Astrocyte of the hippocampus (primary cell): ENCODE data around the gene FAM222A.
A peak's percentile ranks its signal among the peaks of the same experiment; 100 is the strongest.

Source experiments
- DNase-seq: peaks from one replicate; pipeline ENCODE4 v3.0.0; 2011; ENCODE audit warnings: low read depth, low spot score

FAM222A gene

GRCh38 chr12:109771746-109772621 lies 58.4 kb downstream of the FAM222A start:
- DNase-seq: no peak

GRCh38 chr12:109772622-109773321 lies 59.1 kb downstream of the FAM222A start:
- no peak for DNase-seq

- no peak for DNase-seq
Observed at GRCh38 chr12:109773384-109774011, 59.9 kb downstream of the FAM222A start.

GRCh38 chr12:109775172-109775881 lies 61.7 kb downstream of the FAM222A start:
- peak; percentile 79 for DNase-seq

GRCh38 chr12:109776624-109777023 lies 63.0 kb downstream of the FAM222A start:
- no peak for DNase-seq

- no peak for DNase-seq
Observed at GRCh38 chr12:109777544-109777943, 63.9 kb downstream of the FAM222A start.

GRCh38 chr12:109778684-109779083 lies 65.1 kb downstream of the FAM222A start:
- no peak for DNase-seq

- no peak for DNase-seq
Observed at GRCh38 chr12:109779382-109779781, 65.8 kb downstream of the FAM222A start.

- DNase-seq: no peak
Observed at GRCh38 chr12:109781668-109782325, 68.2 kb downstream of the FAM222A start.

- no peak for DNase-seq
Observed at GRCh38 chr12:109782326-109782703, 68.7 kb downstream of the FAM222A start.

GRCh38 chr12:109783135-109783964 lies 69.7 kb downstream of the FAM222A start:
- DNase-seq: no peak

GRCh38 chr12:109783965-109784244 lies 70.3 kb downstream of the FAM222A start:
- no peak for DNase-seq

GRCh38 chr12:109785854-109786253 lies 72.2 kb downstream of the FAM222A start:
- no peak for DNase-seq

GRCh38 chr12:109786799-109787198 lies 73.2 kb downstream of the FAM222A start:
- no peak for DNase-seq

- DNase-seq: no peak
Observed at GRCh38 chr12:109789526-109790048, 76.0 kb downstream of the FAM222A start.

- DNase-seq: no peak
Observed at GRCh38 chr12:109792992-109793391, 79.4 kb downstream of the FAM222A start.

GRCh38 chr12:109793411-109793810 lies 79.8 kb downstream of the FAM222A start:
- no peak for DNase-seq

- no peak for DNase-seq
Observed at GRCh38 chr12:109793826-109794501, 80.3 kb downstream of the FAM222A start.

- no peak for DNase-seq
Observed at GRCh38 chr12:109795023-109795422, 81.4 kb downstream of the FAM222A start.

GRCh38 chr12:109796057-109796456 lies 82.4 kb downstream of the FAM222A start:
- no peak for DNase-seq
